Panc1 (cell line): ENCODE measurements around the gene RAB6A. TPM values are rescaled to one million over a fixed set of nuclear protein-coding genes. Genes with fewer than 3 reads are reported as not detected.

Source experiments
- ATAC-seq: fragments of 200-7000 bp; cut with Tn5 transposase; 2 replicates; pipeline ENCODE4 v1.9.1; 2020; ENCODE audit warnings: mild to moderate bottlenecking, moderate library complexity
- BruUV-seq: library from RNA; stranded (reverse); fragments of 400-500 nt; replicated peaks from 2 replicates; lab custom pipeline; 2021; lab: Mats Ljungman, UMichigan
- CTCF ChIA-PET: fragments of 300-600 bp; sonication (Branson Sonifier 250); formaldehyde crosslinking; loops from one replicate; lab custom pipeline; 2022; ENCODE audit warnings: antibody characterized with exemption; lab: Charles Lee
- POLR2A ChIA-PET: fragments of 300-600 bp; sonication (Branson Sonifier 250); formaldehyde crosslinking; loops from one replicate; lab custom pipeline; 2022; ENCODE audit warnings: antibody characterized with exemption; lab: Charles Lee
- DNase-seq: peaks from one replicate; pipeline ENCODE4 v3.0.0-alpha.2; 2010; ENCODE audit warnings: low read depth, low spot score
- H3K27ac ChIP-seq: 2 replicates; pipeline ENCODE4 v1.5.1; 2011; ENCODE audit warnings: mild to moderate bottlenecking, low read length, inconsistent platforms
- H3K27me3 ChIP-seq: fragments of 200-500 bp; sonication (Bioruptor generic); 2 replicates; pipeline ENCODE4 v1.6.0; 2014; ENCODE audit warnings: low read length, inconsistent platforms; ENCODE audit not compliant: control insufficient read depth, insufficient read depth
- H3K36me3 ChIP-seq: fragments of 200-500 bp; sonication (Bioruptor generic); 2 replicates; pipeline ENCODE4 v1.5.1; 2014; ENCODE audit warnings: inconsistent platforms, mild to moderate bottlenecking, low read length, moderate library complexity; ENCODE audit not compliant: control insufficient read depth, insufficient read depth
- H3K4me1 ChIP-seq: 2 replicates; pipeline ENCODE4 v1.5.1; 2011; ENCODE audit warnings: inconsistent platforms, mild to moderate bottlenecking, low read length, moderate library complexity; ENCODE audit not compliant: control insufficient read depth, insufficient read depth
- H3K4me3 ChIP-seq, 2 experiments: 2 replicates each; pipeline ENCODE4 v1.5.1; 2011 to 2012; ENCODE audit warnings: low read depth in 2 of 2, low read length in 2 of 2, mild to moderate bottlenecking in 2 of 2, inconsistent platforms in 1 of 2, moderate library complexity in 1 of 2
- H3K9me3 ChIP-seq: fragments of 200-500 bp; sonication (Bioruptor generic); 2 replicates; pipeline ENCODE4 v1.5.1; 2014; ENCODE audit warnings: low read depth, mild to moderate bottlenecking, inconsistent platforms, low read length, moderate library complexity; ENCODE audit not compliant: control insufficient read depth, insufficient read depth
- CTCF ChIP-seq: fragments of 450-650 bp; IDR thresholded peaks from 2 replicates; pipeline ENCODE4 v1.5.1; 2017; ENCODE audit warnings: mild to moderate bottlenecking
- POLR2AphosphoS5 ChIP-seq: IDR thresholded peaks from 2 replicates; pipeline ENCODE4 v1.6.1; 2012; ENCODE audit warnings: mild to moderate bottlenecking, low read depth, low read length, moderate library complexity
- REST ChIP-seq, 2 experiments: IDR thresholded peaks; 2 replicates each; pipeline ENCODE4 v1.6.1; 2011 to 2012; ENCODE audit warnings: low read depth in 2 of 2, control low read depth in 1 of 2, low read length in 1 of 2, mild to moderate bottlenecking in 1 of 2, moderate library complexity in 1 of 2; ENCODE audit not compliant: insufficient read depth in 1 of 2
- SIN3A ChIP-seq: IDR thresholded peaks from 2 replicates; pipeline ENCODE4 v1.6.1; 2012; ENCODE audit warnings: low read depth, mild to moderate bottlenecking, low read length, moderate library complexity, borderline replicate concordance; ENCODE audit not compliant: insufficient read depth
- TCF7L2 ChIP-seq: IDR thresholded peaks from 2 replicates; pipeline ENCODE4 v1.6.1; 2011; ENCODE audit warnings: mild to moderate bottlenecking, low read depth, low read length, inconsistent platforms
- in situ Hi-C: cut with HindIII; loops from 2 replicates; pipeline ENCODE4 v1.10.0; 2016; ENCODE audit warnings: low sequenced_read_pairs, low pct_unique_long_range_greater_than_20kb
- intact Hi-C: fragments of 100-400 bp; cut with micrococcal nuclease; formaldehyde crosslinking; loops from one replicate; pipeline ENCODE4 v1.10.0; 2022; ENCODE audit not compliant: unreplicated experiment
- total RNA-seq: library from RNA; stranded (reverse); gene quantifications from one replicate; pipeline ENCODE4 v1.2.1, GENCODE V29; 2021; ENCODE audit not compliant: unreplicated experiment

Gene RAB6A
- total RNA-seq, 1 experiment from 2014 or later: 149 TPM

DNA sequence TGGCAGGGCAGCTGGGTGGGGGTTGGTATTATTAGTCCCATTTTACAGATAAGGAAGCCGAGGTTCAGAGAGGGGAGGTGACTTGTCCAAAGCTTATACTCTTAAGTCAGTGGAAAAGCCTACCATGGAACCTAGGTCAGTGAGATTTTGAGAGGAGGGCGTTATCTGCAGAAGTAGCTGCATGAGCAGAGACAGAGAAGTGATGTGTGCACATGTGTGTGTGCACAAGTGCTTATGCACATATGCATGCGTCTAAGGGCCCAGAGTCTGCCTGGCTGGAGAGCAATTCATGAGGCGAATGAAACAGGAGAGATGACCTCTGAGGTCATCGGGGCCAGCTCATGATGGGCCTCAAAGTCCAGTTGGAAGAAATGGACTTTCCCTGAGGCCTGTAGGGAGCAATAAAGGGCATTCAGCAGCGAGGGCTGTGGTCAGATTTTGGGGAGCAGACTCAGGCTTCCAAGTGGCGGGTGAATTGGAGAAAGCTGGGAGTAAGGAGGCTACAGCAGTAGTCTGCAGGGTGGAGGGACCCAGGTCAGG is 106.3 kb downstream of the RAB6A start:
- no peak for TF ChIP-seq REST (IDR thresholded peaks at IDR 0.05; ENCODE audit: insufficient read depth in 1 of 2, low read depth in 2 of 2, low read length in 1 of 2)
- TF ChIP-seq SIN3A: no peak
- TF ChIP-seq POLR2AphosphoS5: no peak
- no peak for TF ChIP-seq TCF7L2
- no peak for TF ChIP-seq CTCF
- Histone ChIP-seq H3K4me3 (no peak overlapping the region), H3K9me3 (no peaks in the 10 kb centered on the region), H3K27me3 (no peaks in the 10 kb centered on the region), H3K27ac (no peak overlapping the region), H3K36me3 (no peaks in the 10 kb centered on the region), H3K4me1 (no peaks in the 10 kb centered on the region; the same call in 1 of the 2 replicates)
- POLR2A ChIA-PET: no interaction called here
- CTCF ChIA-PET: interaction anchor here (0.6 to 2.0 kb wide), 3 partner anchors 29 to 244 kb away, joined by 3 to 8 read pairs (median 3); no protein-coding TSS in a partner anchor
- ATAC-seq: no peak
- in situ Hi-C loops (no loop called here), intact Hi-C loops (no loop called here)
- no TSS peak for BruUV-seq
- no peak for DNase-seq

- in situ Hi-C loops (no loop called here), intact Hi-C loops (no loop called here)
- CTCF ChIA-PET: interaction anchor here (0.6 to 2.0 kb wide), 2 partner anchors 28 to 244 kb away, joined by 3 to 8 read pairs; no protein-coding TSS in a partner anchor
- Histone ChIP-seq H3K36me3 (no peaks in the 10 kb centered on the region), H3K27me3 (no peaks in the 10 kb centered on the region), H3K4me3 (no peak overlapping the region), H3K4me1 (no peaks in the 10 kb centered on the region; the same call in 1 of the 2 replicates), H3K27ac (no peak overlapping the region), H3K9me3 (no peaks in the 10 kb centered on the region)
- TF ChIP-seq CTCF: no peak
- TF ChIP-seq POLR2AphosphoS5: no peak
- TF ChIP-seq REST (IDR thresholded peaks at IDR 0.05; ENCODE audit: insufficient read depth in 1 of 2, low read depth in 2 of 2, low read length in 1 of 2): no peak
- TF ChIP-seq TCF7L2: no peak
- no peak for TF ChIP-seq SIN3A
- no TSS peak for BruUV-seq
- no peak for DNase-seq
- POLR2A ChIA-PET: no interaction called here
- no peak for ATAC-seq
Measured at GRCh38 chr11:73653996-73654395, 106.9 kb downstream of the RAB6A start.
